HG03342 (cell line): Measurements from ENCODE around the gene USP3.
"Not testable (repeated sequence)": the region's sequence is repeated elsewhere in the genome, so short reads cannot be mapped to it uniquely, and the experiment has no call there.

Experiments used
- ATAC-seq: cut with Tn5 transposase; IDR thresholded peaks from one replicate; pipeline ENCODE4 v1.9.1; 2021; ENCODE audit warnings: mild to moderate bottlenecking, moderate library complexity; ENCODE audit not compliant: unreplicated experiment

The USP3 gene

DNA sequence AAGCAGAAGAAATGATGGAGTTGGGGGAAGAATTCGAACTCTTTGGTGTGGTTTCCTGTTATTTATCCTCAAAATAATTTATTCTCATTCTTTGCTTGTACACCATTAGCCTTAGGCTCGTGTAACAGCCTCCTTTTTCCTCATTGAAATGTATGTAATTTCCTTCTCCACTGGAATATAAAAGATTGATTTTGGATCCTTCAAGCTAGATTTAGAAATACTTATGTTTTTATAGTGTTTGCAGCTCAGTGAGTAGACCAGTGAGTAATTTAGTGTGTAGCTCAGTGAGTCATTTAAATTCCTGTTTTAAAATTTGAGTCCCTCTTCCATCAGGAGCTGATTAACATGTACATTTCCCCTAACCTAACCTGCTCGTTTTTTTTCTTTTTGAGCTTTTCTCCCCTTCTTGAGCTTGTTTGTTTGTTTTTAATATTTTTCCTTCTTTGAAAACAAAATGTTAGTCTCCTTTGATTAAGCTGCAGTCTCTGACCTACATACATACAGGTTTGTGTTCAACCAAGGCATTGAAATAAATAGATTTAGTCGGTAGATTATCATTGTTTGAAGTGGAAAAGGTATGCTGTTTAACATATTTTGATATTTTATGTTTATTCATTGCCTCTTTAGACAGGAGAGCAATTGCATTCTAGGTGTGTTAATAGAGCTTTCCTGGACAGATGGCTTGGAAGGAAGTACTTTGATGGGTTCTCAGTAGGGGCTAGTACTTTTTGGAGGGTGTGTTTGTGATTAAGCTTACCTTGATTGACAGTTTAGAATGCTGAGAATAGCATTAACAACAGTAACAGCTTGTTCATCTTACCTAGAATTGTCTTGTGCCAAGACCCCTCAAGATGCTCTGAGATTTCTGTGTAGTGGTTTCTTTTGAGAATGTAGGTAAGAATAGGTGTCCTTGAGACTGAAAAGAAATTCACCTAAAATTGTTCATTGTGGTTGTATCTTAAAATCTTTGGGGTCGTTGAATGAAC is 5.9 kb downstream of the USP3 start:
- no peak for ATAC-seq

DNA sequence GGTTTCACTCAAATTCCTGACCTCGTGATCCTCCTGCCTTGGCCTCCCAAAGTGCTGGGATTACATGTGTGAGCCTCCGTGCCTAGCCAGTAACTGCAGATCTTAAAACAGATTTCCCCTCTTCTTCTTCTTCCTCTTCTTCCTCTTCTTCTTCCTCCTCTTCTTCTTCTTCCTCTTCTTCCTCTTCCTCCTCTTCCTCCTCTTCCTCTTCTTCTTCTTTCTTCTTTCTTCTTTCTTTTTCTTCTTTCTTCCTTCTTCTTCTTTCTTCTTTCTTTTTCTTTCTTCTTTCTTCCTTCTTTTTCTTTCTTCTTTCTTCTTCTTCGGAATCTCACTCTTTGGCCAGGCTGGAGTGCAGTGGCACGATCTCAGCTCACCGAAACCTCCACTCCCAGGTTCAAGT is 7.8 kb downstream of the USP3 start:
- no peak for ATAC-seq

DNA sequence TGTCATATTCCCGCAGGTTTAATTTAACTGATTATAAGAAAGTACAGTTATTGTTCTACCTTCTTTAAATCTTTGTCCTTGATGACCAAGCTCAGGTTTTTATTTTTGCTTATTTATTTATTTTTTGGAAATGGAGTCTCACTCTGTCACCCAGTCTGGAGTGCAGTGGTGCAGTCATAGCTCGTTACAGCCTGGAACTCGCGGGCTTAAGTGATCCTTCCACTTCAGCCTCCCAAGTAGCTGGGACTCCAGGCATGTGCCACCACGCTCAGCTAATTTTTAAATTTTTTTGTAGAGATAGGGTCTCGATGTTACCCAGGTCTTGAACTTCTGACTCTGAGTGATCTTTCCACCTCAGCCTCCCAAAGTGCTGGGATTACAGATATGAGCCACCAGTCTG is 8.9 kb downstream of the USP3 start:
- no peak for ATAC-seq

DNA sequence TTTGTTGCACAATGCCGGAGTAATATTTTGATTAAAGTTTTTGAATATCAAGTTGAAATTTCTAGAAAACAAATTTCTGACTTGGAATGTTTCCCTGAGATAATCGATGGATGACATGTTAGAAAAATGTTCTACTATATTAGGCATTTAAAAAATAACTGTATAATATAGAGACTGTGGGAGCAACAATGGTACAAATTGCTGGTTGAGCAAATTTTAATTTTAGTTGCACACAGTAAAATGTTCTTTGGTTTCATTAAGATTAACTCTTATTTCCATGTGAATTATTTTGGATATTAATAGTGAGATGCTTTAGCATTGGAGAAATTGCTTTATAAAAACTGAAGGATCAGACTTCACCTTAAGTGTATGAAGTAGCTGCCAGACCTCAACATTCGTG is 9.3 kb downstream of the USP3 start:
- ATAC-seq = no peak

DNA sequence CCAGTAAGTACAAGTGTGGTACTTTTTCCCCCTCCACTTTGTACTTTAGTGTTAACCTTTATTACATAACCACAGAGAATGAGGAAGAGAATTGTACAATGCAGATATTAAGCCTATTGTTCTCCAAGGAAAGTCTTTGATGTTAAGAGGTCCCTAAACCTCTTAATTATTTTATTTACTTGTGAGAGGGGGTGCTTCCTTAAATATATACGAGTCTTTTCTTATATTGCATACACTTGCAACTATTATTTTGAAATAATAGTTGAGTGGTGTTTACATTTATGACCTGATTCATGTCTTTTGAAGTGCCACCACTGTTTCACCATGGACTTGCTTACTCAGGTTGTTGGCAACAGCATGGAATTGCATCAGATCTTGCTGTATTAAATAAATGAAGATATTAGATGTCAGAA is 10.1 kb downstream of the USP3 start:
- no peak for ATAC-seq

DNA sequence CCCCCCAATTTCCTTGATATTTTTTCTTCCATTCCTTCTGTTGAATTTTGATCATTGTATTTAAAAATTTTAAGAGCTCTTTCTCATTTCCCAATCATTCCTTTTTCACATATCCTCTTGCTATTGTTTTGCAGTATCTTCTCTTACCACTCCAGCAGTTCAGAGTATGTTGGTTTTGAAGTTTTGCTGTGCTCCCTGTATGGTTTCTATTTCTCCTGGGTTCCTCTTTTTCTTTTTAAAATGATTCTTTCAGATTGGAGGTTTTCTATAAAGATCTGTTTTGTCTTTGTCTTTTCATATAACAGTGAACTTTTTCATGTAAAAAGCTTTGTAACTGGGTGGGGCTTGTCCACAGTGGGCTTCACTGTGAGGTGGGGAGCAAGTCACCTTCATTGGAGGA is 12.8 kb downstream of the USP3 start:
- ATAC-seq = no peak

DNA sequence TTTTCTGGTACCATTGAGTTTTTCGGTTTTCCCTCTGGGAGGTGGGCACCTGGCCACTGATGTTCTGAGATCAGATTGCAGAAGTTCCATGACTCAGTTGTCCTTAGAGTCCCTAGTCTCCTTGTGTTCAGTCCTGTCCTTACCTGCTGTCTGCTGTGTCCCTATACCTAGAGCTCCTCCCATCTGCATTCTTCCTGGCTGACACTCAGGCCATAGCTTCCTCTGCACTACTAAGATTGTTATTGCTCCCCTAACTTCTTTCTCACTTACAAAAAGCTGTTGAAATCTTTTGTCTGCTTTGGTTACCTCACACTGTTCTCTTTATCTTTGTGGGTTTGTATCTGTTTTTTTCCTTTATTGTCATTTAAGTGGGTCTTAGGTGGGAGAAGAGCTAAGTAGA is 13.2 kb downstream of the USP3 start:
- ATAC-seq = no peak

DNA sequence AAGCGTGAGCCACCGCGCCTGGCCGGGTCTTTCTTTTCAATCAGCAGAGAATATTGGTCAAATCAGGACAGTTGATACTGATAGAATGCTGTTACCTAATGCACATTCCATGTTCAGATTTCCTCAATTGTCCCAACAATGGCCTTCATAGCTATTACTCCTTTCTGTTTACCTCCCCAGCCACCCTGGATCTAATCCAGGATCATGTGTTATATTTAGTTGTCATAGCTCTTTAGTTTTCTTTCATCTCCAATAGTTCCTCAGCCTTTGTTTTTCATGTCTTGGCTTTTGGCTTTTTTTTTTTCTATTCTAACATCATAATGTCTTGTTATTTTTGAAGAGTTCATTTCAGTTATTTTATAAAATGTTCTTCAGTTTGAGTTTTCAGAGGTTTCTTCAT is 14.6 kb downstream of the USP3 start:
- no peak for ATAC-seq

DNA sequence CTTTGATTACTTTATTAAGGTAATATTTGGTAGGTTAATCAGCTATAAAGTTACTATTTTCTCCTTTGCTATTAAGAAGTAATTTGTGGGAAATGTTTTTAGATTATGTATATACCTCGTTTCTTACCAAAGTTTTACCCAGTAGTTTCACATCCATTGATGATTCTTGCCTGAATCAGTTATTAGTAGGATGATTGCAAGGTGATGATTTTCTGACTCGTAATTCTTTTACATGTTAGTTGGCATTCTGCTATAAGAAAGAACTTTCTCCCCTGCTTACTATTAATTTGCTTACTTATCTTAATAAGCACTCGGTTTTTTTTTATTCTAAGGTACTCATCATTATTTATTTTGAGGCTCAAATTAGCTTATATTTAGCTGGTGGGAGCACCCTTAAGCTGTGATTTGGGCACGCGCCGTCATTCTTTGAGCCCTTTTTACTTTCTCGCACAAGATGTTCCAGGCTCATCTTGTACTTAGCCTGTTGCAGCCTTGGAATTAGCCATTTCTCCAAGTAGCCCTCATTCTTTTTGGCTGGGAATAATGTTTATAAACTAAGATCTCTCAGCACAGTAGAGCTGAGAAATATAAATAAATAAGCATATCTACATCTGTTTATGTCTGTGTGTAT is 15.3 kb downstream of the USP3 start:
- no peak for ATAC-seq

DNA sequence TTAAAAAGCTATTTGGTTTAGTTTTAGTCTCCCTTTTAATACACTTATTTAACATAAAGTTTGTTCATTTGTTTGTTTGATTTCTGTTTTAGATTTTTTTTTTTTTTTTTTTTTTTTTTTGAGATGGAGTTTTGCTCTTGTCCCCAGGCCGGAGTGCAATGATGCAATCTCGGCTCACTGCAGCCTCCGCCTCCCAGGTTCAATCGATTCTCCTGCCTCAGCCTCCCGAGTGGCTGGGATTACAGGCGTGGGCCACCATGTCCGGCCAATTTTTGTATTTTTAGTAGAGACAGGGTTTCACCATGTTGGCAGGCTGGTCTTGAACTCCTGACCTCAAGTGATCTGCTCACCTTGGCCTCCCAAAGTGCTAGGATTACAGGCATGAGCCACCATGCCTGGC is 16.1 kb downstream of the USP3 start:
- ATAC-seq = not testable (repeated sequence)

DNA sequence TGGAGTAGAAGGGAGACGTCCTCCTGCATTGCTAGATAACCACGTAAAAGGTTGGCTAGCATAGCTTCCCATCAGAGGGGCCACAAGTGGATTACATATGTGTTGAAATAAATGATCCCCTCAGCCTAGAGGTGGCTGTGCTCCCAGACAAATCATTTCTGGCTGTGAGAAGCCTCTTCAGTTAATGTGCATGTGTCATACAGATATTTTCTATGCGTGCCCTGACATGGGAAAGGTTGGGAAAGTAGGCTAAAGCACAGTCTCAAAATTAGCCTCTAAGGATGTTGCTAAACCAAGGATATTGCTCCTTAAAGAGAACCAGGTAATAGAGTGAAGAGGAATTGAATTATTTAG is 17.8 kb downstream of the USP3 start:
- ATAC-seq = no peak

DNA sequence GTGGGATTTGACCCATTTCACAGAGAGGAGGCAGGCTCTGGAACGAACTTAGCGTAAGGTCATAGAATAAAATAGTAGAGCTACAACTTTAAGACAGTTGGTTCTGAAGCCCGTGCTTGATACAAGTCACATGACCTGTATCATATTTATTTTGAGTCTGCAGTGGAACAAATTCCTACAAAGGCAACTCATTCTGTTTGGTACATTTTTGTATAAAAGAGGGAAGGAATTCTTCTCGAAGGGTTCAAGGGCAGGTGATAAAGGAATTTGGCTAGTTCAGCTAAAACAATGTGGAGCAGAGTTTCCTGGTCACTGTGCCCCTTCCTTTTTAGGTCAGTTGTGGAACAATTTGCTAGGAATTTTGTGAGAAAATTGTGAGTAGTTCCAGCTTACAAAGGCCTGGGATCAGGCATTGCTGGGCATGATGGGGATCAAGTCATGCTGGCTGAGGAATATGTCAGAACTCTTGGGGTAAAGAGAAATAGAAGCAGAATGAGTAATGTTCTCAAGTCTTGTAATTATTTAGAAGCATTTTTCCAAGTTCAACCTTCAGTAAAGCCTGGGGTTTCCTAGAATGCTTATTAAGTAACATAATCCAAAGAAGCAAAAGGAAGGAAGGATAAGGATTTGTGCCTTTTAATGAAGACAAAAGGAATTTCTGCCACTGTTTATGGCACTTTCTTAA is 19.1 kb downstream of the USP3 start:
- ATAC-seq = no peak

DNA sequence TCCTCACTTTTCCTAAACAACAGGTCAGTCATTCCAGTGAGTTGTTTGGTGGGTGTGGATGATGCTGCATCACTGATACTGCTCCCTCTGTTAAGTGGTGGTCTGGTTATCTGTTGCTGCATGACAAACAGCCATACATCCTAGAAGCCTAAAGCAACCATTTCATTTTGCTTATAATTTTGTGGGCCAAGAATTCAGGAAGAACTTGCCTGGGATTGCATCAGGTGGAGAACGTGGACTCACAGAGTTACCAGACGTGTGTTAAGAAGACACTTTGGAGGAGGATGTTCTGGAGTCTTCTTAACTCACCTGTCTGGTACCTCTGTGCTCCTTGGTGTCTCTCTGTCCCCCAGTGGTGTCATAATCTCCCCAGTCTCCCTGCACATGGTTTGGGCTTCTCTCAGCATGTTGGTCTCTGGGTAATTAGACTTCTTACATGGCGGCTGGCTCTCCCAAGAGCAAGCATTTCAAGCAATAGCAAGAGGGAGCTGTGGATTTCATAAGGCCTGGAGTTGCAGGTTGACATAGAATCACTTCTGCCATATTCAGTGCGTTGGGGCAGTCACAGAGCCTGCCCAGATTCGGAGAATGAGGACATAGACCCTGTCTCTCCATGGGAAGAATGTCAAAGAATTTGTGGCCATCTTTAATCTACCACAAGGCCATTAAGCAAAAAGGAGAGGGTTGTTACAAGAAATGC is 20.1 kb downstream of the USP3 start:
- ATAC-seq = no peak

DNA sequence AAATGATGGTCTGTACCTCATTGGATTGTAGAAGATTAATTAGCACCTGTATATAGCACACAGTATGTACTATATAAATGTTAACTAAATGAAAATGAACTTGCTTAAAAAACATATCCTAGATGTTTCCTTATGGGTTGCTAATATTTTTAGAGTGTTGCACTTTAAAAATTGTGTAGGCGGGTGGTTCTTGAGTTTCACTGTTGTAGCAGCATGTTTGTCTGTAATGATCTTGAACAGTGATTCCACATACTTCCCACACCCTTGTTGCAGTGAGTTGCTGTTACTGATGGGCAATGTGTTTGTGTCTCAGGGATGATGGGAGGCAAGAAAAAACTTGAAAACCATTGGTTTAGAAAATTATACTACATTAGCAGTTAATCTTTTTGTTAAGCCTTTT is 22.0 kb downstream of the USP3 start:
- no peak for ATAC-seq

DNA sequence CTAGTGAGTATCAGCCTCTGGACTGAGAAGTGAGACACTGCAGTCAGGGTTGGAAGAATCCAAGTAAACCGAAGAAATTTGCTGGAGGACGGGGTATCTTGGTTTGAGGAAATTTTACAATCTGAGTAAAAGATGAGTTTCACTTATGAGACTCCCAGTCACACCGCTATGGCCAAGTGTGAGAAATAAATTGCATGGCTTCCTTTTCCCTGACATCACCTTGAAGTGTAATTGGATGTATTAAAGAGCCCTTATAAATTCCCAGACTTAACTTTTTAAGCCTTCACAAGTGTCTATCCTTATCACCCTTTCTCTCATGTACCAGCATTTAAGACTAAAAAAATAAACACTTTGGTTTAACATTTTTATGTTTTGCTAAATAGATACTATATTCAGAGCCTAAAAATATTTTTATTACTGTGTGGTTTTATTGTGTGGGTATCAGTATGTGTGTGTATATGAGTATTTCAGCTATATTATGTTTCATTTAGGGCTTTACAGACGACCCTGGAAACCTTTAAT is 23.8 kb downstream of the USP3 start:
- no peak for ATAC-seq

DNA sequence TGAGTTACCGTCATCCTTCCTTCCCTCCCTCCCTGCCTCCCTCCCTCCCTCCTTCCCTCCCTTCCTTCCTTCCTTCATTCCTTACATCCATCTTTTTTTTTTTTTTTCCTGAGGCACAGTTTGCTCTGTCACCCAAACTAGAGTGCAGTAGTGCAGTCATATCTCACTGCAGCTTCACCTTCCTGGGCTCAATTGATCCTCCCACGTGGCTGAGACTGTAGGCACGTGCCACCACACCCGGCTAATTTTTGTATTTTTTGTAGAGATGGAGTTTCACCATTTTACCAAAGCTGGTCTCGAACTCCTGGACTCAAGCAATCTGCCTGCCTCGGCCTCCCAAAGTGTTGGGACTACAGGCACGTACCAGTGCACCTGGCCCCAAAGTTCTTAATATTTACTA is 25.8 kb downstream of the USP3 start:
- no peak for ATAC-seq

DNA sequence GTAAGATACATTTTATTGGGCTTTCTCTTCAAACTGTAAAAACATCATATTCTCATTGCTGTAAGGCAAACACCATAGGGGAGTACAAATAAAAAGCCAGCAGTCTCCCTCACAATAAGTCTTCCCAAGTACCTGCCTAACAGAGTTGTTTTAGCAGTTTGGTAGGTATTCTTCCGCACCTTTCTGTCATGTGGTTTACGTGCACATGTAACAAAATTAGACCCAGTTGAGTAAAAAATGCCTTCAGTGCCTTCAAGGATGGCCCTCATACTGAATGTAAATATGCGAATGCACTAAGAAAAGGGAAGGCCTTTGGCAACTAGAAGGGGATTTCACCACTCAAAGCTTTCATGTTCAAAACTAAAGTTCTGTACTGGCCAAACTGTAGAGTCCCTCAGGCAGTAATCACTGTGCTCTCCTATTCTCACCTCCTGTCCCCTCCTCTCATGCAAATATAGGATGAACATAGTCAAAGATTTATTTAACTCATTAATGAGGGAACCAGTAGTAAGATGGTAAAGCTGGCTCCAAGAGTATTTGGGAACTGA is 26.4 kb downstream of the USP3 start:
- ATAC-seq = no peak

DNA sequence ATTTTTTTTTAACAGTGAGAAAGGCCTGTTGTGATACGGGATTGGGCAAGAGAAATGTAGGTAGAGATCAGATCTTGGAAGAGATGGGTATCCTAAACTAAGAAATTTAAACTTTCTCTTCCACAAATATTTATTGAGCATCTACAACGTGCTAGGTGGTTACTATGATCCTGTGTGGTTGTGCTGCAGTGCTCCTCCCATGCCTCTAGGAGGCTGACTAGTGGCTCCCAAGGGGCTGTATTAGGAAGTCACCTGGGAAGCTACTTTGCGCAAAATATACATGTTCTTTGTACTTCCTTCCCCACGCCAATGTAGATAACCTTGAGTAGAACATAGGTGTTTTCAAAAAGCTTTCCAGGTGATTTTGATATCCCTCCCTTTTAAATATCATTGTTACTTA is 27.2 kb downstream of the USP3 start:
- no peak for ATAC-seq

DNA sequence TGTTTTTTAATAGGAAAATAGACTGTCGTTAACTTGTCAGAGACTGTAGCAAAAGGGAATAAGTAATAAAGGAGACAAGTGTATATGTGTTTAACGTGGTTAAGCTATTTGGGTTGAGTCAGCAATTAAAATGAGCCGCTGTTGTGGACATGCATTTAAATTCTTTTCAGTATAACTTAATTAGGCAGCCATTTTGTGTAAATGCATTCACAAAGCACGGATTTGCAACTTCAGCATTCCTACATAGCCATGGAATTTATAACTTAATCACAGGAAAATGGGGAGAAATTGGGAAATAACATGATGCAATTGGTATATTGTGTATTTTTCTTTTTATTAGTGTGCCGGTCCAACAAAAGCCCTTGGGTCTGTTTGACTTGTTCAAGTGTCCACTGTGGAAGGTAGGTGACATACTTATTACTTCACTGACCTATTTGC is 27.9 kb downstream of the USP3 start:
- no peak for ATAC-seq

DNA sequence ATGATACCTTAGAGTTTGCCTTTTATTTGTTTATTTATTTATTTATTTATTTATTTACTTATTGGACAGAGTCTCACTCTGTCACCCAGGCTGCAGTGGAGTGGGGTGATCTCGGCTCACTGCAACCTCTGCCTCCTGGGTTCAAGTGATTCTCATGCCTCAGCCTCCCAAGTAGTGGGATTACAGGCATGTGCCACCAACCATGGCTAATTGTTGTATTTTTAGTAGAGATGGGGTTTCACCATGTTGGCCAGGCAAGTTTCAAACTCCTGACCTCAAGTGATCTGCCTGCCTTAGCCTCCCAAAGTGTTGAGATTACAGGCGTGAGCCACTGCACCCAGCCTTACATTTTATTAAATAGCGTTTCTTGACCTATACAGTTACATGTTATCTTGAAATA is 30.5 kb downstream of the USP3 start:
- ATAC-seq = not testable (repeated sequence)

DNA sequence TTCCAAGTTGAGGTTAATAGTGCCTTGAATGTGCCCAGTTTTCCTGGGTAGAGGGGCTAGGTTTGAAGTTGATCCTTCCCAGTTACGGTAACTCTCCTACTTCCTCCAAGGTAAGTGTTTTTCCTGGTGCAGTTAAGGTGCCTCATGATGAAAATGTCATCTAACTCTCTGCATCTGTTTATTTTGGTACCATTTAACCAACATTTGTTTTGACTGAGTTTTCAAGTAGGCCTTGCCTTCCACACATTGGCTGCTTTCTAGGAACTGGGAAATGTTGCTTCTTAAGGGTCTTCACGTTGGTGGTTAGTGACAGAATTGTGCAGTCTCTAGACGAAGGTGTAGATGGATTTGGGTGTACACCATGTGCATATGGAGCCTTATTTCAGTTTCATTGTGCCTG is 31.3 kb downstream of the USP3 start:
- ATAC-seq = no peak
